Prostate gland (tissue), 2 donors: Measurements from ENCODE around the gene SRSF5.

Experiments used
- CTCF ChIP-seq, 4 experiments: fragments of 200-600 bp in 2 of 4; fragments of 450-650 bp in 2 of 4; sonication (generic) in 2 of 4; IDR thresholded peaks; 1 replicate in 3 of 4; 2 replicates in 1 of 4; pipeline ENCODE4 v1.5.1; 2016 to 2019; ENCODE audit warnings: antibody characterized with exemption in 4 of 4, mild to moderate bottlenecking in 2 of 4, moderate library complexity in 2 of 4
- POLR2A ChIP-seq: fragments of 450-650 bp; IDR thresholded peaks from one replicate; pipeline ENCODE4 v1.6.1; 2016; ENCODE audit warnings: antibody characterized with exemption, mild to moderate bottlenecking
- POLR2AphosphoS5 ChIP-seq: sonication (generic); formaldehyde crosslinking; IDR thresholded peaks from one replicate; pipeline ENCODE4 v1.6.1; 2017; ENCODE audit warnings: antibody characterized with exemption

GRCh38 chr14:69779088-69779487 lies 12.1 kb downstream of the SRSF5 start:
- no peak for TF ChIP-seq CTCF (IDR thresholded peaks at IDR 0.05)
- TF ChIP-seq POLR2A: no peak
- TF ChIP-seq POLR2AphosphoS5: no peak
